Subcutaneous abdominal adipose tissue (tissue), 5 donors: Measurements from ENCODE around the gene GRID2IP.
"Not testable (repeated sequence)": the region's sequence is repeated elsewhere in the genome, so short reads cannot be mapped to it uniquely, and the experiment has no call there.

Source experiments
- H3K27ac ChIP-seq: one replicate; pipeline ENCODE4 v1.7.0; 2013; ENCODE audit warnings: low read depth, mild to moderate bottlenecking, inconsistent platforms, low read length, moderate library complexity
- H3K27me3 ChIP-seq, 5 donors: one replicate each; pipeline ENCODE4 v1.7.0; 2013; ENCODE audit warnings: low read length in 5 of 5, inconsistent platforms in 1 of 5; ENCODE audit not compliant: control insufficient read depth in 5 of 5, insufficient read depth in 4 of 5
- H3K36me3 ChIP-seq, 5 donors: one replicate each; pipeline ENCODE4 v1.7.0; 2013; ENCODE audit warnings: low read length in 5 of 5; ENCODE audit not compliant: control insufficient read depth in 5 of 5, insufficient read depth in 5 of 5
- H3K4me1 ChIP-seq, 5 donors: one replicate each; pipeline ENCODE4 v1.7.0; 2013; ENCODE audit warnings: low read length in 5 of 5, mild to moderate bottlenecking in 3 of 5, moderate library complexity in 1 of 5; ENCODE audit not compliant: control insufficient read depth in 5 of 5, insufficient read depth in 5 of 5
- H3K4me3 ChIP-seq, 5 donors: one replicate each; pipeline ENCODE4 v1.7.0; 2013; ENCODE audit warnings: low read length in 5 of 5, low read depth in 1 of 5
- H3K9ac ChIP-seq, 5 donors: one replicate each; pipeline ENCODE4 v1.7.0; 2013; ENCODE audit warnings: low read length in 5 of 5, mild to moderate bottlenecking in 4 of 5, moderate library complexity in 3 of 5
- H3K9me3 ChIP-seq, 5 donors: one replicate each; pipeline ENCODE4 v1.7.0; 2013; ENCODE audit warnings: low read length in 5 of 5; ENCODE audit not compliant: control insufficient read depth in 5 of 5
- donor health status: healthy.
- donor health status: healthy.
- donor health status: healthy.
- donor health status: healthy.
- donor health status: healthy.

Gene GRID2IP

DNA sequence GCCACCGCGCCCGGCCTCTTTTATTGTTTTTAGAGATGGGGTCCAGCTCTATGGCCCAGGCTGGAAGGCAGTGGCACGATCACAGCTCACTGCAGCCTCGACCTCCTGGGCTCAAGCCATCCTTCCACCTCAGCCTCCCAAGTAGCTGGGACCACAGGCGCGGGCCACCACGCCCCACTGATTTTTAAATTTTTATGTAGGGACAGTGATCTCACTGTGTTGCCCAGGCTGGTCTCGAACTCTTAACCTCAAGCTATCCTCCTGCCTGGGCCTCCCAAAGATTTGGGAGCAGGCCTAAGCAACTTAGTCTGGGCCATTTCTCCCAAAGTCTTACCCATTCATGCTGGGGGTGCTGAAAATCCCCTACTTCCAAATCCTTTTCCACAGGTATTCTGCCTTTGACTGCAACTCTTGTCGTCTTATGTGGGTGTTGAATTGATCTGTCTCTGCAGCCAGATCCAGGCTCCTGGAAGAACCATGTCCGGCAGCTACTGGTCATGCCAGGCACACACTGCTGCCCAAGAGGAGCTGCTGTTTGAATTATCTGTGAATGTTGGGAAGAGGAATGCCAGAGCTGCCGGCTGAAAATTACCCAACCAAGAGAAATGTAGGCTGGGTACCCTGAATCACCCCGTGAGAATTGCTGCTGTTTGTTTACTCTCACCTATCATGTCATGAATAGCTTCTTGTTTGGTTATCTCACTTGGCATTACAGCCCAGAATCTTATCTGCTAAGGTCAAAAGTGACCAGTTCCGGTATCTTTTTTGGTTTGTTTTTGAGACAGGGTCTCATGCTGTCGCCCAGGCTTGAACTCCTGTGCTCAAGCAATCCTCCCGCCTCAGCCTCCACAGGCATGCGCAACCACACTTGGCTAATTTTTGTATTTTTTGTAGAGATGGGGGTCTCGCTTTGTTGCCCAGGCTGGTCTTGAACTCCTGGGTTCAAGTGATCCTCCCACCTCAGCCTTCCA is 27.1 kb upstream of the GRID2IP start:
- peak overlapping the region in 3 of 5 donors; percentile 86 to 94 (median 89) for H3K9ac ChIP-seq
- H3K4me3 ChIP-seq = peak overlapping the region; percentile 71 to 81 (median 78)
- no peaks in the 10 kb centered on the region for H3K9me3 ChIP-seq
- H3K27ac ChIP-seq = peak overlapping the region; percentile 91
- peaks cover 7 to 35% (median 27%) of the 10 kb centered on the region in 5 donors for H3K36me3 ChIP-seq
- peaks cover 0 to 4% (median 0%) of the 10 kb centered on the region in 5 donors for H3K27me3 ChIP-seq
- peaks cover 0 to 17% (median 13%) of the 10 kb centered on the region in 5 donors for H3K4me1 ChIP-seq

DNA sequence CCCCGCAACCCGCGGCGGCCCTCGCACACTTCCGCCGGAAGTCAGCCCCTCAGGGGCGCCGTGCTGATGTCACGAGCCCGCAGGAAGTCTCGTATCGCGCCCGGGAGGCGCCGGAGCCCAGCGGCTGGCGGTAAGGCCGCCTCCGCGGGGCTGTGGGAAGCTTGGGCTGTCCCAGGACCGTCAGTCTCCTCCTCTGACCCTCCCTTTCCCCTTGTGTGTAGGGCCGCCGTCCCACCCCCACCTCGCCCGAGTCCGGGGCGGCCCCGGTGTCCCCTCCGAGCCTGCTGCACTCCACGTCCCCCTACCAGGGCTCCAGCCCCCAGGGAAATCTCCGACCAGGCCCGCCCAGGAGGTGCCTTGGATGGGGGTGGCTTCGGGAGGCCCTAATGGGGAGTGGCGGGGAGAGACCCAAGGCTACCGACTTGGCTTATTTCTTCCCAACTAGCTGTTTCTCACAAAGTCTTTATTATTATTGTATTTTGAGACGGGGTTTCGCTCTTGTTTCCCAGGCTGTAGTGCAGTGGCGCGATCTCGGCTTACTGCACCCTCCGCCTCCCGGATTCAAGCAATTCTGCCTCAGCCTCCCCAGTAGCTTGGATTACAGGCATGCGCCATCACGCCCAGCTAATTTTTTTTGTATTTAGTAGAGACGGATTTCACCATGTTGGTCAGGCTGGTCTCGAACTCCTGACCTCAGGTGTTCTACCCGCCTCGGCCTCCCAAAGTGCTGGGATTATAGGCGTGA is 26.3 kb upstream of the GRID2IP start, which contains the start of gene ZDHHC4:
Gene ZDHHC4, plus strand, starts transcription at position 86 of the 745 bp plus-strand sequence. CDS start 3,108 bp downstream, outside the sequence.
- H3K27ac ChIP-seq = peak within 1 kb of the TSS; percentile 91
- peak within 1 kb of the TSS; percentile 56 to 94 (median 86) for H3K9ac ChIP-seq
- H3K36me3 ChIP-seq = peaks cover 7 to 26% (median 18%) of the 10 kb centered on the region in 5 donors
- peaks cover 0 to 17% (median 13%) of the 10 kb centered on the region in 5 donors for H3K4me1 ChIP-seq
- no peaks in the 10 kb centered on the region for H3K9me3 ChIP-seq
- H3K27me3 ChIP-seq = peaks cover 0 to 4% (median 0%) of the 10 kb centered on the region in 5 donors
- H3K4me3 ChIP-seq = peak within 1 kb of the TSS; percentile 71 to 81 (median 78)

DNA sequence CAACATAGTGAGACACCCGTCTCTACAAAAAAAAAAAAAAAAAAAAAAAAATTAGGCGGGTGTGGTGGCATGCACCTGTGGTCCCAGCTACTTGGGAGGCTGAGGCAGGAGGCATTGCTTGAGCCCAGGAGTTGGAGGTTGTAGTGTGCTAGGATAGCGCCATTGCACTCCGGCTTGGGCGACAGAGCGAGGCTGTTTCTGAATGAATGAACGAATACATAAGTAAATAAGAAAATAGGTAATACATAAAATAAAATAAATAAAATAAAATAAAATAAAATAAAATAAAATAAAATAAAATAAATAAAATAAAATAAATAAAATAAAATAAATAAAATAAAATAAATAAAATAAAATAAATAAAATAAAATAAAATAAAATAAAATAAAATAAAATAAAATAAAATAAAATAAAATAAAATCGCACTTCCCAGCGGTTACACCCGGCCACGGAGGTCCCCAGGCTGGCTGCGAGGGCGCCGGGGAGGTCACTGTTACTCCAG is 25.7 kb upstream of the GRID2IP start:
- peak overlapping the region; percentile 66 to 81 (median 71) for H3K4me3 ChIP-seq
- H3K4me1 ChIP-seq = peaks cover 0 to 17% (median 13%) of the 10 kb centered on the region in 5 donors
- H3K9ac ChIP-seq = peak overlapping the region in 1 of 5 donors; percentile 94
- peak overlapping the region; percentile 91 for H3K27ac ChIP-seq
- peaks cover 3 to 20% (median 15%) of the 10 kb centered on the region in 5 donors for H3K36me3 ChIP-seq
- not testable (repeated sequence) for H3K9me3 ChIP-seq, H3K27me3 ChIP-seq

DNA sequence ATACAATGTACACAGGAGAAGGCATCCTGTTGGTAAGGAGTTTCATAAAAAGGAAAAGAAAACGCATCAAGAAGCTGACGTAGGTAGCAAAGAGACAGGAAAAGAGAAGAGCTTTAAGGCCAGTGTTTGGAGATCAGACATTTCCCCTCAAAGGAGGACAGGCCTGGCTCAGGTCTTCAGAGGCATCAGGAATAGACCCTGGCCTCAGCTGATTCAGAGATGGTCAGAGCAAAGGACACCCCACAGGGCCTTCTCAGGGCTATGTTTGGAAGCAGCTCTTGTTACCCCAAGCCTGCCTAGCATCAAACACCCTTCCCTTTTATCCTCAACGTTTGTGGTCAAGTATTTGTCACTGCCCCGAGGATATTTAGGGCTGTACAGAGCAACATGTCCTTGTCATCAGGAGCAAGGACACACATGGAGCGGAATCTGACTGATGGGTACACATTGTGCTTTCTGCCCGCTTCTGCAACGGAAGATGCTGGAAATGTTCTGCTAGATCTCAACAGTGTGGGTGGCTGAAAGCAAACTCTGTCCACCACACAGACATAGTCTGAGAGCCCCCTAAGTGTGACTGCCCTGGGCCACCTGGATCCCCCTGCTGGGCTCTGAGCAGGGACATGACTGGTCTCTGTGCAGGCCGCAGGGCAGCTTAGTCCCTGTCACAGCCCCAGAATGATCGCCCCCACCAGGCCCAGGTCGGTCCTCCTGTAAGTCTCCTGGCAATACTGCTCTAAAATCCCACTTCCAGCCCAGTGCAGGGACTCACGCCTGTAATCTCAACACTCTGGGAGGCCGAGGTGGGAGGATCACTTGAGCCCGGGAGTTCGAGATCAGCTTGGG is 25.0 kb upstream of the GRID2IP start:
- peaks cover 0 to 13% (median 10%) of the 10 kb centered on the region in 5 donors for H3K36me3 ChIP-seq
- H3K9ac ChIP-seq = peak overlapping the region in 1 of 5 donors; percentile 94
- peak overlapping the region in 4 of 5 donors; percentile 34 to 81 (median 58) for H3K4me3 ChIP-seq
- H3K27ac ChIP-seq = no peak overlapping the region
- H3K4me1 ChIP-seq = peaks cover 0 to 17% (median 13%) of the 10 kb centered on the region in 5 donors
- no peaks in the 10 kb centered on the region for H3K9me3 ChIP-seq
- H3K27me3 ChIP-seq = peaks cover 0 to 4% (median 0%) of the 10 kb centered on the region in 5 donors

DNA sequence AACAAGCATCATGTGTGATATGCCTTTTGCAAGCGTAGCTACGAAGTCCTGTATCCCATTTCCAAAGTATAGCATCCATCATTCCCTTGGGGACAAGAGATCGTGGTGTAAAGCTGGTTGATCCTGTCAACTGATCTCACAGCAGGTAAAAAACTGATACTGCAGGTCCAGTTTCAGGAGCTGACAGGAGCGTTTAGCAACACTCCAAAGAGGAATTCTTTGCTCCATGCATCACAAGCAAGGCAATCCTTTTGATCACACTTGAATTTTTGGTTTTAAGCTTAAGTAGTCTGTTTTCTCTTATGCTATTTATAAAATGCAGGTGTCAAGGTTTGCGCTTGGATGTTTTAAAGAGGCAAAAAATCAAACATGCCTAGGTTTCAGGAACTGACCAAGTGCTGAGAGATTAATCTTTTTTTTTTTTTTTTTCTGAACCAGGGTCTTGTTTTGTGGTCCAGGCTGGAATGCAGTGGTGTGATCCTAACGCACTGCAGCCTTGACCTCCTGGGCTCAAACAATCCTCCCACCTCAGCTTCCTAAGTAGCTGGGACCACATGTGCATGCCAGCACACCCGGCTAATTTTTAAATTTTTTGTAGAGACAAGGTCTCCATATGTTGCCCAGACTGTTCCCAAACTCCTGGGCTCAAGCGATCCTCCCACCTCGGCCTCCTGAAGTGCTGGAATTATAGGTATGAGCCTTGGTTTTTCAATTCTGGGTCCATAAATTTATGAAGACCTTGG is 24.2 kb upstream of the GRID2IP start:
- H3K4me1 ChIP-seq = peaks cover 0 to 17% (median 13%) of the 10 kb centered on the region in 5 donors
- H3K27ac ChIP-seq = no peak overlapping the region
- no peak overlapping the region for H3K4me3 ChIP-seq
- H3K36me3 ChIP-seq = peaks cover 0 to 5% (median 2%) of the 10 kb centered on the region in 5 donors
- no peak overlapping the region for H3K9ac ChIP-seq
- peaks cover 0 to 4% (median 0%) of the 10 kb centered on the region in 5 donors for H3K27me3 ChIP-seq
- no peaks in the 10 kb centered on the region for H3K9me3 ChIP-seq

DNA sequence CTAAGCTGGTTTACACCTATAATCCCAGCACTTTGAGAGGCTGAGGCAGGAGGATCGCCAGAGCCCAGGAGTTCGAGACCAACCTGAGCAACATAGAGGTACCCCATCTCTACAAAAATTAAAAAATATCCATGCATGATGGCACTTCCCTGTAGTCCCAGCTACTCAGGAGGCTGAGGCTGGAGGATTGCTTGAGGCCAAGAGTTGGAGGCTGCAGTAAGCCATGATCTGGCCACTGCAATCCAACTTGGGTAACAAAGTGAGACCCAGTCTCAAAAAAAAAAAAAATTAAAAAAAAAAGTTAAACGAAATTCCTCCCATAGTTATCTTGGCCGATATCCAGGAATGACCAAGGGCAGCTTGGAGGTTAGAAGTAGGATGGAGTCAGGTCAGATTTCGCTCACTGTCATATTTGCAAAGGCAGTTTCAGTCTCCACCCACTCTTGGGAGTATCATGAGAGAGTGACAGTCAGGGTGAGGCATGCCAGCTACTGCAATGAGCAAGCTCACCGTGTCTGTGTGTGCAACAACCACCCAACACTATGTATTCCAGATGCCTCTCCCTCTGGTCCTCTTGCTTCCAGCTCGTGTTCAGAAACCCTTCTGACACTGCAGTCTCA is 20.0 kb upstream of the GRID2IP start:
- Histone ChIP-seq H3K4me3 (no peak overlapping the region), H3K9ac (no peak overlapping the region), H3K9me3 (no peaks in the 10 kb centered on the region), H3K27me3 (peaks cover 0 to 4% (median 0%) of the 10 kb centered on the region in 5 donors), H3K27ac (no peak overlapping the region), H3K4me1 (peaks cover 0 to under 1% (median under 1%) of the 10 kb centered on the region in 5 donors), H3K36me3 (no peaks in the 10 kb centered on the region)

DNA sequence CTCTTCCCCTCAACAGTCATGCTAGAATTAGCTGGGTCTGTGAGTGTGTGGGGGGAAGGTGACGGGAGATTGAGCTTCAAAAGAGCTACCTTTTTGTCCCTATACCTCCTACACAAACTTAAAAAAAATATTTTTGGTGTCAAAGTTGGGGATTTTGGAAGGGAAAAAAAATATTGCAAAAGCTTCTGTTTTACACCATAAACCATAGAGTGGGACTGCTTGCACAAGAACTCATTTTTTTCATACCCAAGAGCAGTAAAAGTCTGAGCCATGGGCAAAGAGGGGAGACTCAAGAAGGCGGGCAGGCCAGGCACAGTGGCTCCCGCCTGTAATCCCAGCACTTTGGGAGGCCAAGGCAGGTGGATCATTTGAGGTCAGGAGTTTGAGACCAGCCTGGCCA is 16.6 kb upstream of the GRID2IP start:
- H3K27me3 ChIP-seq = peaks cover 0 to 3% (median 0%) of the 10 kb centered on the region in 5 donors
- no peaks in the 10 kb centered on the region for H3K9me3 ChIP-seq
- H3K4me3 ChIP-seq = no peak overlapping the region
- H3K27ac ChIP-seq = no peak overlapping the region
- H3K4me1 ChIP-seq = no peaks in the 10 kb centered on the region
- H3K9ac ChIP-seq = no peak overlapping the region
- H3K36me3 ChIP-seq = no peaks in the 10 kb centered on the region

DNA sequence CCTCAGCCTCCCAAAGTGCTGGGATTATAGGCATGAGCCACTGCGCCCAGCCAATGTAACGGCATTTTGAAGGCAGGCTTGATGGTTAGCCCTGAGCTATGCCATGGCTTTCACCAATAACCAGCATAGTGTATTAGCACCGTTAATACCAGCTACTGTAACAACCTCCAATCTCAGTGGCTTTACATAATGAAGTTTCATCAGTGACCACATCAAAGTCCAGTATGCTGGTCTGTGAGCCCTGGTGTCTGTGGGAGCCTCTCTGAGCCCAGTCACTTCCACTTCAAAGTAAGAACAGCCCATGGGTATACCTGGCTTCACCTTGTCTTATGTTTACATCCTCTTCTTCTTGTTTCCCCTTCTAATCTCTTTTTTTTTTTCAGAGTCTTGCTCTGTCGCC is 14.4 kb upstream of the GRID2IP start:
- Histone ChIP-seq H3K36me3 (no peaks in the 10 kb centered on the region), H3K9me3 (no peaks in the 10 kb centered on the region), H3K27ac (no peak overlapping the region), H3K27me3 (peaks cover 0 to 3% (median 0%) of the 10 kb centered on the region in 5 donors), H3K4me1 (no peaks in the 10 kb centered on the region), H3K9ac (no peak overlapping the region), H3K4me3 (no peak overlapping the region)
